ENCODE measurements around the gene ZNF562. TPM values are rescaled to one million over a fixed set of nuclear protein-coding genes. Genes with fewer than 3 reads are reported as not detected.

The ZNF562 gene
- total RNA-seq, 2 donors from 2014 or later, result 30.0 to 34.9 TPM

DNA sequence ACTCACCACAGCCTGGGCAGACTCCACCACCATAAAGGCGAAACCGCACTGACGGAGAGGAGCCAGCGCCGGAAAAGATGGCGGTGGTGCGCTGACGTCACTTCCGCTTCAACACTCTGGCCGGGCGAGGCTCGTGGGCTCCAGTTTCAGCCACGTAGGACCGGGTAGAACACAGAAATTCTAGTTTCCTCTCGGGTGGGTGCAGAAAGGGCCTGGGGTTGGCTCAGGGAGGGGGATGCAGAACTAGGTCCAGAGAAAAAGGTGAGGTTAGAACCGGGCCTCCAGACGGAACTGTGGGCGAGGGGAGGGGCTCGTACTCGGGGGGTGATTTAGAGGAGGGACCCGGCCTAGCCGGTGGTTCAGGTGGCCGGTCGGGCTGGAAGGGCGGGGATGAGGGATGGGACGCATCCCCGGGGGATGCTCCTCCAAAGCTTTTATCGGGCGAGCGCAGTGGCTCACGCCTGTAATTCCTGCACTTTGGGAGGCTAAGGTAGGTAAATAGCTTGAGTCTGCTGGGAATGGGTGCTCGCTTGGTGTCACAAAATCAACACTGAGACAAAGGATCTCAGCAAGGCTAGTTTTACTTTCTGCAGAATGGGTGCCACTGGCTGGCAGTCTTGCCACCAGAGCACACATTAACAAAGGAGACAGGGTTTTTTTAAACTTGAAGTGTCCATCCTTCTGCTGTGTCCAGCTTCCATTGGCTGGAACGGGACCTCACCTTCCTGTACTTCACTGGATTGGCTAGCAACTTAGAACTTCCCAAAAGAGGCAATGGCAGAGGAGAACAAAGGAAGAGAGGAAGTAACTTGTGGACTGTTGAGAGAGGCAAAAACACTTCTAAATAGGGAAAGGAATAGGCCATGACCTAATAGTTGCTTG, 53.5 kb downstream of the ZNF562 start, which contains the start of gene ZNF561:
TSS of gene ZNF561 (minus strand) at position 77 of the 882 bp plus-strand sequence. CDS start 1,776 bp downstream, outside the sequence.
- Histone ChIP-seq H3K4me3 (peak within 1 kb of the TSS; percentile 61 to 71), H3K9me3 (no peaks in the 10 kb centered on the region), H3K27ac (peak within 1 kb of the TSS; percentile 90 to 95), H3K4me1 (replicated peaks) (no peaks in the 10 kb centered on the region), H3K27me3 (replicated peaks; ENCODE audit: insufficient read depth) (no peaks in the 10 kb centered on the region), H3K36me3 (peaks cover 12 to 17% of the 10 kb centered on the region in 2 donors)
- WGBS, result under 1% methylated on average over 33 of the region's 33 CpGs
- intact Hi-C loops (cut with DNase I), result loop anchor here (2.0 kb wide), 2 partner anchors 53 to 165 kb away; partner anchors contain the start of gene ZNF562
- TF ChIP-seq POLR2AphosphoS5 (IDR thresholded peaks at IDR 0.05) (peak; percentile 73), POLR2A (IDR thresholded peaks at IDR 0.05) (peak; percentile 34)
- TF ChIP-seq, protein P1, sequence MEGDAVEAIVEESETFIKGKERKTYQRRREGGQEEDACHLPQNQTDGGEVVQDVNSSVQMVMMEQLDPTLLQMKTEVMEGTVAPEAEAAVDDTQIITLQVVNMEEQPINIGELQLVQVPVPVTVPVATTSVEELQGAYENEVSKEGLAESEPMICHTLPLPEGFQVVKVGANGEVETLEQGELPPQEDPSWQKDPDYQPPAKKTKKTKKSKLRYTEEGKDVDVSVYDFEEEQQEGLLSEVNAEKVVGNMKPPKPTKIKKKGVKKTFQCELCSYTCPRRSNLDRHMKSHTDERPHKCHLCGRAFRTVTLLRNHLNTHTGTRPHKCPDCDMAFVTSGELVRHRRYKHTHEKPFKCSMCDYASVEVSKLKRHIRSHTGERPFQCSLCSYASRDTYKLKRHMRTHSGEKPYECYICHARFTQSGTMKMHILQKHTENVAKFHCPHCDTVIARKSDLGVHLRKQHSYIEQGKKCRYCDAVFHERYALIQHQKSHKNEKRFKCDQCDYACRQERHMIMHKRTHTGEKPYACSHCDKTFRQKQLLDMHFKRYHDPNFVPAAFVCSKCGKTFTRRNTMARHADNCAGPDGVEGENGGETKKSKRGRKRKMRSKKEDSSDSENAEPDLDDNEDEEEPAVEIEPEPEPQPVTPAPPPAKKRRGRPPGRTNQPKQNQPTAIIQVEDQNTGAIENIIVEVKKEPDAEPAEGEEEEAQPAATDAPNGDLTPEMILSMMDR (IDR thresholded peaks at IDR 0.05), result no peak
- peak; percentile 76 for DNase-seq (ENCODE audit: low spot score)

- intact Hi-C loops (cut with DNase I), result loop anchor here (2.0 kb wide), 1 partner anchor 54 kb away; the partner anchor contains the start of gene ZNF562
- no peaks in the 10 kb centered on the region for H3K4me1 ChIP-seq (replicated peaks)
- peaks cover 14 to 23% of the 10 kb centered on the region in 2 donors for H3K36me3 ChIP-seq
- H3K9me3 ChIP-seq, result no peaks in the 10 kb centered on the region
- DNase-seq (ENCODE audit: low spot score), result peak; percentile 5
- TF ChIP-seq POLR2A (IDR thresholded peaks at IDR 0.05), result no peak
- no peak for TF ChIP-seq POLR2AphosphoS5 (IDR thresholded peaks at IDR 0.05)
- TF ChIP-seq, protein P1 (IDR thresholded peaks at IDR 0.05), result no peak
- peak overlapping the region; percentile 90 to 95 for H3K27ac ChIP-seq
- peak overlapping the region; percentile 61 to 71 for H3K4me3 ChIP-seq
- WGBS, result 0% methylated on average over 16 of the region's 16 CpGs
- H3K27me3 ChIP-seq (replicated peaks; ENCODE audit: insufficient read depth), result no peaks in the 10 kb centered on the region
Measured at GRCh38 chr19:9620842-9621155, 54.1 kb downstream of the ZNF562 start.

- TF ChIP-seq POLR2A (IDR thresholded peaks at IDR 0.05) (no peak), POLR2AphosphoS5 (IDR thresholded peaks at IDR 0.05) (no peak)
- TF ChIP-seq, protein P1 (IDR thresholded peaks at IDR 0.05), result no peak
- Histone ChIP-seq H3K27me3 (replicated peaks; ENCODE audit: insufficient read depth) (no peaks in the 10 kb centered on the region), H3K9me3 (no peaks in the 10 kb centered on the region), H3K4me1 (replicated peaks) (no peaks in the 10 kb centered on the region), H3K27ac (no peak overlapping the region), H3K4me3 (no peak overlapping the region), H3K36me3 (peaks cover 49 to 58% of the 10 kb centered on the region in 2 donors)
- intact Hi-C loops (cut with DNase I), result no loop called here
- no peak for DNase-seq (ENCODE audit: low spot score)
Measured at GRCh38 chr19:9615844-9616243, 59.1 kb downstream of the ZNF562 start.

DNA sequence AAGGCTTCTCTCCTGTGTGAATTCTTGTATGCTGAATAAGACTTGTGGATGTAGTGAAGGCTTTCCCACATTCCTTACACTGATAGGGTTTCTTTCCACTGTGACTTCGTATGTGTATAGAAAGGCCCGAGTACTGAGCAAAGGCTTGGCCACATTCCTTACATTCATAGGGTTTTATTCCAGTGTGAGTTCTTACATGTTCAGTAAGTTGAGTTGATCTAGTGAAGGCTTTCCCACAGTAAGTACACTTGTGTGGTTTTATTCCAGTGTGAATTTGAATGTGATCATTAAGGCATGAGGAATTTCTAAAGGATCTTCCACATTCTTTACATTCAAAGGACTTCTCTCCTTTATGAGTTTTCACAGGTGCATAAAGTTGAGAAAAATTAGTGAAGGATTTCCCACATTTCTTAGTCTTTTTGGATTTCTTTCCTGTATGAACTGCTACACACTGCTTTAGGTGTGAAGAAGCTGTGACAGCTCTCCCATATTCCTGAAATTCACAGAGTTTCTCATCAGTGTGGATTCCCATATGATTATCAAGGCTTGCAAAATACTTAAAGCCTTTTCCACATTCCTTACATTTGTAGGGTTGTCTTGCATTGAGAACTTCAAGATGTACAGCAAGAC, 64.3 kb downstream of the ZNF562 start:
- TF ChIP-seq POLR2AphosphoS5 (IDR thresholded peaks at IDR 0.05) (no peak), POLR2A (IDR thresholded peaks at IDR 0.05) (no peak)
- TF ChIP-seq, protein P1 (IDR thresholded peaks at IDR 0.05), result no peak
- intact Hi-C loops (cut with DNase I), result no loop called here
- DNase-seq (ENCODE audit: low spot score), result no peak
- H3K9me3 ChIP-seq, result no peaks in the 10 kb centered on the region
- 98% methylated on average over 2 of the region's 2 CpGs for WGBS
- H3K4me3 ChIP-seq, result no peak overlapping the region
- H3K4me1 ChIP-seq (replicated peaks), result no peaks in the 10 kb centered on the region
- H3K27ac ChIP-seq, result no peak overlapping the region
- H3K36me3 ChIP-seq, result peaks cover 28 to 51% of the 10 kb centered on the region in 2 donors
- H3K27me3 ChIP-seq (replicated peaks; ENCODE audit: insufficient read depth), result no peaks in the 10 kb centered on the region

All from prostate gland (tissue), 2 donors.